CD14-positive monocyte (primary cell): Measurements from ENCODE around the gene OR2T29. TPM values are rescaled to one million over a fixed set of nuclear protein-coding genes. Genes with fewer than 3 reads are reported as not detected.

Experiments
- DNase-seq, 3 donors: peaks; one replicate each; pipeline ENCODE4 v3.0.0-alpha.2; 2011 to 2022
- H2AFZ ChIP-seq: 2 replicates; pipeline ENCODE4 v1.6.0; 2012; ENCODE audit warnings: mild to moderate bottlenecking, low read depth, low read length, inconsistent platforms; ENCODE audit not compliant: insufficient read depth, poor library complexity, severe bottlenecking
- H3K27ac ChIP-seq, 2 donors: 1 replicate in 1 of 2; 2 replicates in 1 of 2; pipeline ENCODE4 v1.5.1; 2012 to 2013; ENCODE audit warnings: low read length in 2 of 2, control low read depth in 1 of 2, inconsistent platforms in 1 of 2, low read depth in 1 of 2, mild to moderate bottlenecking in 1 of 2
- H3K27me3 ChIP-seq, 2 donors: one replicate each; pipeline versions ENCODE4 v1.6.0 to v1.6.1; 2011 to 2013; ENCODE audit warnings: low read length in 2 of 2; ENCODE audit not compliant: control insufficient read depth in 2 of 2, insufficient read depth in 2 of 2
- H3K36me3 ChIP-seq, 2 donors: replicated peaks in 1 of 2; 1 replicate in 1 of 2; 2 replicates in 1 of 2; pipeline versions ENCODE4 v1.5.1 to v1.6.1; 2012 to 2013; ENCODE audit warnings: low read length in 2 of 2, control low read depth in 1 of 2, inconsistent platforms in 1 of 2, mild to moderate bottlenecking in 1 of 2; ENCODE audit not compliant: insufficient read depth in 2 of 2, control insufficient read depth in 1 of 2
- H3K4me1 ChIP-seq, 2 donors: 1 replicate in 1 of 2; 2 replicates in 1 of 2; pipeline versions ENCODE4 v1.5.1 to v1.6.1; 2012 to 2013; ENCODE audit warnings: low read length in 2 of 2, control low read depth in 1 of 2, inconsistent platforms in 1 of 2, mild to moderate bottlenecking in 1 of 2, moderate library complexity in 1 of 2; ENCODE audit not compliant: insufficient read depth in 2 of 2, control insufficient read depth in 1 of 2
- H3K4me2 ChIP-seq: replicated peaks from 2 replicates; pipeline ENCODE3; 2012; ENCODE audit warnings: low read length, moderate library complexity, mild to moderate bottlenecking; ENCODE audit not compliant: poor library complexity, severe bottlenecking; ENCODE audit errors: extremely low read depth
- H3K4me3 ChIP-seq, 3 experiments: fragments of 200-600 bp in 1 of 3; sonication (generic) in 1 of 3; replicated peaks in 1 of 3; 1 replicate in 2 of 3; 2 replicates in 1 of 3; pipeline ENCODE4 v1.5.1; 2011 to 2013; ENCODE audit warnings: low read length in 3 of 3, mild to moderate bottlenecking in 3 of 3, control low read depth in 2 of 3, low read depth in 2 of 3, inconsistent platforms in 1 of 3, moderate library complexity in 1 of 3
- H3K79me2 ChIP-seq: 2 replicates; pipeline ENCODE4 v1.6.0; 2012; ENCODE audit warnings: mild to moderate bottlenecking, control low read depth, inconsistent platforms, low read length, moderate library complexity; ENCODE audit not compliant: insufficient read depth
- H3K9ac ChIP-seq: 2 replicates; pipeline ENCODE4 v1.6.0; 2017; ENCODE audit warnings: low read length, mild to moderate bottlenecking; ENCODE audit not compliant: insufficient read depth, poor library complexity, severe bottlenecking
- H3K9me3 ChIP-seq, 2 donors: replicated peaks in 1 of 2; 1 replicate in 1 of 2; 2 replicates in 1 of 2; pipeline versions ENCODE4 v1.5.1 to v1.6.1; 2012 to 2013; ENCODE audit warnings: low read length in 2 of 2, control low read depth in 1 of 2; ENCODE audit not compliant: control insufficient read depth in 1 of 2, insufficient read depth in 1 of 2
- H4K20me1 ChIP-seq: 2 replicates; pipeline ENCODE4 v1.6.0; 2012; ENCODE audit warnings: mild to moderate bottlenecking, low read length, control low read depth, moderate library complexity; ENCODE audit not compliant: insufficient read depth
- H3K27ac Mint-ChIP-seq, 7 donors: one replicate each; pipeline ENCODE4 v1.8.0; 2020; ENCODE audit warnings: mild to moderate bottlenecking in 7 of 7, mixed read lengths in 7 of 7, moderate library complexity in 6 of 7, inconsistent platforms in 2 of 7
- H3K27me3 Mint-ChIP-seq, 3 donors: one replicate each; pipeline ENCODE4 v1.8.0; 2021 to 2022; ENCODE audit warnings: low read depth in 3 of 3, mild to moderate bottlenecking in 3 of 3, mixed read lengths in 3 of 3, moderate library complexity in 3 of 3, inconsistent platforms in 1 of 3
- H3K36me3 Mint-ChIP-seq, 2 donors: one replicate each; pipeline ENCODE4 v1.8.0; 2020; ENCODE audit warnings: mixed read lengths in 2 of 2, inconsistent platforms in 1 of 2, mild to moderate bottlenecking in 1 of 2
- H3K4me1 Mint-ChIP-seq: one replicate; pipeline ENCODE4 v1.8.0; 2020; ENCODE audit warnings: mild to moderate bottlenecking, mixed read lengths
- H3K4me3 Mint-ChIP-seq, 2 donors: one replicate each; pipeline ENCODE4 v1.8.0; 2020; ENCODE audit warnings: mild to moderate bottlenecking in 2 of 2, mixed read lengths in 2 of 2, moderate library complexity in 1 of 2
- H3K9me3 Mint-ChIP-seq, 7 donors: one replicate each; pipeline ENCODE4 v1.8.0; 2020 to 2022; ENCODE audit warnings: mixed read lengths in 7 of 7, mild to moderate bottlenecking in 6 of 7, moderate library complexity in 6 of 7, inconsistent platforms in 2 of 7
- CTCF ChIP-seq: fragments of 200-600 bp; IDR thresholded peaks from one replicate; pipeline ENCODE4 v1.8.0; 2022; ENCODE audit warnings: antibody characterized with exemption, mild to moderate bottlenecking
- WGBS: methylation state at CpG from one replicate; pipeline ENCODE4 v1.1.5; 2013; ENCODE audit warnings: missing lambda C conversion rate; ENCODE audit not compliant: insufficient coverage; 5-methylcytosine and 5-hydroxymethylcytosine counted together
- intact Hi-C, 2 donors: fragments of 100-400 bp; cut with micrococcal nuclease; formaldehyde crosslinking; loops; one replicate each; pipeline versions ENCODE4 v1.15.0 to v1.15.1; 2023
- polyA plus RNA-seq, 3 donors: library from polyadenylated mRNA; depleted of rRNA in 1 of 3; unstranded in 2 of 3; stranded (reverse) in 1 of 3; fragments of 300-500 nt in 2 of 3; fragments of >200 nt in 1 of 3; fragmentation: Illumina TruSeq in 2 of 3; gene quantifications; 1 replicate in 2 of 3; 2 replicates in 1 of 3; pipeline ENCODE4 v1.2.3, GENCODE V29; 2012 to 2021

Gene OR2T29
- polyA plus RNA-seq, 3 donors = not detected

GRCh38 chr1:248590055-248590454 lies 27.5 kb upstream of the OR2T29 start:
- peaks cover 0 to 3% (median 0%) of the 10 kb centered on the region in 3 donors for H3K27me3 Mint-ChIP-seq
- Histone ChIP-seq H3K27me3 (no peaks in the 10 kb centered on the region), H3K4me1 (no peaks in the 10 kb centered on the region), H3K9ac (no peak overlapping the region), H3K9me3 (no peaks in the 10 kb centered on the region), H3K4me3 (no peak overlapping the region), H2AFZ (no peak overlapping the region), H3K4me2 (no peak overlapping the region), H3K27ac (no peak overlapping the region), H3K36me3 (no peaks in the 10 kb centered on the region), H4K20me1 (no peaks in the 10 kb centered on the region), H3K79me2 (no peaks in the 10 kb centered on the region)
- no peaks in the 10 kb centered on the region for H3K4me1 Mint-ChIP-seq
- peaks cover 0 to 3% (median 2%) of the 10 kb centered on the region in 7 donors for H3K9me3 Mint-ChIP-seq
- H3K36me3 Mint-ChIP-seq = no peaks in the 10 kb centered on the region
- no peak for TF ChIP-seq CTCF
- intact Hi-C loops = no loop called here
- H3K4me3 Mint-ChIP-seq = no peak overlapping the region
- H3K27ac Mint-ChIP-seq = no peak overlapping the region
- DNase-seq = no peak
- WGBS = 98% methylated on average over 8 of the region's 17 CpGs

GRCh38 chr1:248589334-248589733 lies 26.8 kb upstream of the OR2T29 start:
- peaks cover 0 to 3% (median 0%) of the 10 kb centered on the region in 3 donors for H3K27me3 Mint-ChIP-seq
- Histone ChIP-seq H3K4me3 (no peak overlapping the region), H3K9me3 (no peaks in the 10 kb centered on the region), H4K20me1 (no peaks in the 10 kb centered on the region), H3K9ac (no peak overlapping the region), H3K4me2 (no peak overlapping the region), H3K27ac (no peak overlapping the region), H3K36me3 (no peaks in the 10 kb centered on the region), H2AFZ (no peak overlapping the region), H3K27me3 (no peaks in the 10 kb centered on the region), H3K4me1 (no peaks in the 10 kb centered on the region), H3K79me2 (no peaks in the 10 kb centered on the region)
- no peak overlapping the region for H3K27ac Mint-ChIP-seq
- H3K4me1 Mint-ChIP-seq = no peaks in the 10 kb centered on the region
- TF ChIP-seq CTCF = no peak
- DNase-seq = no peak
- H3K9me3 Mint-ChIP-seq = peaks cover 0 to 3% (median 2%) of the 10 kb centered on the region in 7 donors
- no CpG with 5 or more reads among the region's 3 CpGs for WGBS
- no peaks in the 10 kb centered on the region for H3K36me3 Mint-ChIP-seq
- H3K4me3 Mint-ChIP-seq = no peak overlapping the region
- intact Hi-C loops = no loop called here
